Common myeloid progenitor, CD34-positive (primary cell): ENCODE measurements around the gene EHD3.

Experiments used
- CTCF ChIA-PET: fragments of 350-600 bp; sonication (Branson Sonifier 250); formaldehyde crosslinking; loops from one replicate; lab custom pipeline; 2021; ENCODE audit warnings: antibody characterized with exemption; lab: Charles Lee
- POLR2A ChIA-PET: fragments of 350-600 bp; sonication (Branson Sonifier 250); formaldehyde crosslinking; loops from one replicate; lab custom pipeline; 2021; ENCODE audit warnings: antibody characterized with exemption; lab: Charles Lee
- DNase-seq, 3 donors: peaks; one replicate each; pipeline versions ENCODE4 v3.0.0 to v3.0.0-alpha.2; 2013
- H3K27ac ChIP-seq, 2 experiments: 1 replicate in 1 of 2; 2 replicates in 1 of 2; pipeline ENCODE4 v1.7.0; 2013; ENCODE audit warnings: inconsistent platforms in 2 of 2, low read length in 2 of 2, mild to moderate bottlenecking in 2 of 2, low read depth in 1 of 2, moderate library complexity in 1 of 2; ENCODE audit not compliant: severe bottlenecking in 2 of 2, insufficient read depth in 1 of 2, poor library complexity in 1 of 2
- H3K27me3 ChIP-seq, 5 experiments: replicated peaks in 2 of 5; 1 replicate in 3 of 5; 2 replicates in 2 of 5; pipeline versions ENCODE4 v1.6.1 to v1.7.0; 2013; ENCODE audit warnings: low read length in 4 of 5, mild to moderate bottlenecking in 2 of 5, moderate library complexity in 2 of 5, inconsistent platforms in 1 of 5; ENCODE audit not compliant: insufficient read depth in 5 of 5, control insufficient read depth in 4 of 5
- H3K36me3 ChIP-seq, 4 experiments: 1 replicate in 2 of 4; 2 replicates in 2 of 4; pipeline versions ENCODE4 v1.6.1 to v1.7.0; 2013; ENCODE audit warnings: low read length in 3 of 4, control low read depth in 1 of 4, mild to moderate bottlenecking in 1 of 4; ENCODE audit not compliant: control insufficient read depth in 4 of 4, insufficient read depth in 4 of 4
- H3K4me1 ChIP-seq, 4 experiments: 1 replicate in 3 of 4; 2 replicates in 1 of 4; pipeline versions ENCODE4 v1.6.1 to v1.7.1; 2013; ENCODE audit warnings: low read length in 3 of 4, mild to moderate bottlenecking in 3 of 4, control low read depth in 1 of 4, inconsistent platforms in 1 of 4, moderate library complexity in 1 of 4; ENCODE audit not compliant: control insufficient read depth in 4 of 4, insufficient read depth in 4 of 4; ENCODE audit errors: control extremely low read depth in 1 of 4
- H3K4me3 ChIP-seq, 7 experiments: 1 replicate in 4 of 7; 2 replicates in 3 of 7; pipeline versions ENCODE4 v1.5.1 to v1.7.0; 2013; ENCODE audit warnings: mild to moderate bottlenecking in 7 of 7, low read length in 6 of 7, moderate library complexity in 6 of 7, inconsistent platforms in 2 of 7, low read depth in 2 of 7, control low read depth in 1 of 7; ENCODE audit not compliant: insufficient read depth in 4 of 7, control insufficient read depth in 1 of 7; ENCODE audit errors: extremely low read depth in 1 of 7
- H3K9me3 ChIP-seq, 5 experiments: 1 replicate in 4 of 5; 2 replicates in 1 of 5; pipeline versions ENCODE4 v1.6.1 to v1.7.1; 2013; ENCODE audit warnings: low read length in 4 of 5, mild to moderate bottlenecking in 2 of 5, inconsistent platforms in 1 of 5, low read depth in 1 of 5, moderate library complexity in 1 of 5; ENCODE audit not compliant: control insufficient read depth in 4 of 5, insufficient read depth in 2 of 5; ENCODE audit errors: control extremely low read depth in 1 of 5
- WGBS: methylation state at CpG from one replicate; pipeline ENCODE4 v1.1.5; 2013; ENCODE audit not compliant: insufficient coverage; 5-methylcytosine and 5-hydroxymethylcytosine counted together

The EHD3 gene

DNA sequence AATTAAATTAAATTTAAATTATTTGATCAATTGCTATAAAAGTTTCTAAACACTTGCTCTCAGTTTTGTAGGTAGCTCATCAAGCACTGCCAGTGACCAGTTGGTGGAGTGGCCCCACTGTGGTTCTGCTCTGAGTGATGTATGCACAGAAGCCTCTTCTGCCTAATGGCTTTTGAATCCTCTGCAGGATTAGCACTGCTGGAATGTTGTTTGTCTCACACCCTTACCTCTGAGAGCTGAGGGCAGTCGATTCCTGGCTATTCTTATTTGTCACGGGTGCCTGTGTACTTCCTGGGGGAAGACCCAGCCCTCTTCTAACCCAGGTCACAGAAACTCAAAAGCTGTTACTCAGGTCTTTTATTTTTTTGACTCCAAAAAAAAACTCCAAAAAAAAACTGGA lies 26.2 kb upstream of the EHD3 start:
- CTCF ChIA-PET: interaction anchor here (0.9 kb wide), 1 partner anchor 345 kb away, joined by 3 read pairs; no protein-coding TSS in a partner anchor
- H3K36me3 ChIP-seq: no peaks in the 10 kb centered on the region
- POLR2A ChIA-PET: no interaction called here
- DNase-seq: no peak
- H3K27ac ChIP-seq: no peak overlapping the region
- H3K4me1 ChIP-seq: no peaks in the 10 kb centered on the region
- H3K27me3 ChIP-seq: no peaks in the 10 kb centered on the region
- WGBS: 95% methylated on average over 2 of the region's 2 CpGs
- no peak overlapping the region for H3K4me3 ChIP-seq
- no peaks in the 10 kb centered on the region for H3K9me3 ChIP-seq

DNA sequence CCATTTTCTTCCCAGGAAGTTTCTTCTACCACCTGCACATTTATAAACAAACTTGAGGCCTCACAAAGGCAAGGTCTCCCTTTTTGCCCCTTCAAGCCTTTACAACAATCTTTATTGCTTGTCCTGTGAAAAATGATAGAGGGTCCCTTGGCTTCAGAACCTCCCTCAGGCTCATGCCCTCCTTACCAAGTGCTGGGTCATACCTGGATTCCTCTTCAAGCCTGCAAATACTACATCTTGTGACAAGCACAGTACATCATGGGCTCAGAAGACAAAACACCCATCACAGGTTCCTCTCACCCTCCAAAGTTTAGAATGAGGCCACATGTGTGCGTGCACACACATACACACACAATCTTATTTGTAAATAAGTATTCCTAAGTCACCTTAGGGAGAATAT lies 25.7 kb upstream of the EHD3 start:
- Histone ChIP-seq H3K27ac (no peak overlapping the region), H3K4me1 (no peaks in the 10 kb centered on the region), H3K27me3 (no peaks in the 10 kb centered on the region), H3K9me3 (no peaks in the 10 kb centered on the region), H3K4me3 (no peak overlapping the region), H3K36me3 (no peaks in the 10 kb centered on the region)
- no peak for DNase-seq
- ChIA-PET CTCF (interaction anchor here (0.9 kb wide), 1 partner anchor 345 kb away, joined by 3 read pairs; no protein-coding TSS in a partner anchor), POLR2A (no interaction called here)
- WGBS: no CpG with 5 or more reads among the region's 1 CpG

DNA sequence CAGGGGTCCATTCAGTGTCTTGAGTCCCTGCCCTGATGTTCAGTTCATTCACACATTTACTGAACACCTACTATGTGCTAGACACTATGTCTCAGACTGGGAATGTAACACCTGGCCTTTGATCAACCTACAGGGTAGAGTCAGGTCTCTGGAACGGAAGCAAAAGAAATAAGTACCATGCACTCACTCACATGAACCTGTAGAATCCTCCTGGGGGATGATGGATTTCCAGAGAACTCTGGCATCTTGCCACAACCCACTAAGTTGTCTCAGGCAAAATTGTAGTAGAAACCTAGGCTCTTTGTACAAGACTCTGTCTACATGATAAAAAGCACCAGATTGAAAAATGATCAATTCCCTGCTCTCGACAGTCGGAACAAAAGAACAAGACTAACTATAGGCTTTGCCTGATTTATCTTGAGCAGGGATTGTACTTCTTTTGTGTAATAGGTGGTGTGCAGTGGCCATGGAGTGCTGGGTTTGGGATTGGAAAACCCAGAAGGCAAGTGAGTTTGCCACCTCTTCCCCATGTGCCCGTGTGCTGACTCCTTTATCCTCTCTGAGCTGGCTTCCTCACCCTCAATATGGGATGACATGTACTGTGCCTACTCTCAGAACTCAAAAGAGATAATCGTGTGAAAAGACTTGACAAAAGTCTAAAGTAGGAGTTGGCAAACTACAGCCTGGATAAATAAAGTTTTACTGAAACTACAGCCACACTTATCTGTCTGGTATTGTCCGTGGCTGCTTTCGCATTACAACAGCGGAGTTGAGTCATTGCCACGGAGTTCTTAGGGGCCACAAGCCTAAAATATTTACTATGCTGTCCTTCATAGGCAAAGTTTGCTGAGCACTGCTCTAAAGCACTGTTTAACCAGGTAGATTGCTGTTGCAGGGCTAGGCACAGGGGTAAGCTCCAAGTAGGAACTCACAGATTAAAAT lies 21.0 kb upstream of the EHD3 start:
- CTCF ChIA-PET: no interaction called here
- Histone ChIP-seq H3K4me3 (no peak overlapping the region), H3K9me3 (no peaks in the 10 kb centered on the region), H3K27ac (no peak overlapping the region), H3K4me1 (peaks cover 10 to 41% (median 33%) of the 10 kb centered on the region in 4 experiments), H3K36me3 (no peaks in the 10 kb centered on the region), H3K27me3 (no peaks in the 10 kb centered on the region)
- POLR2A ChIA-PET: no interaction called here
- 84% methylated on average over 8 of the region's 9 CpGs for WGBS
- DNase-seq: no peak

DNA sequence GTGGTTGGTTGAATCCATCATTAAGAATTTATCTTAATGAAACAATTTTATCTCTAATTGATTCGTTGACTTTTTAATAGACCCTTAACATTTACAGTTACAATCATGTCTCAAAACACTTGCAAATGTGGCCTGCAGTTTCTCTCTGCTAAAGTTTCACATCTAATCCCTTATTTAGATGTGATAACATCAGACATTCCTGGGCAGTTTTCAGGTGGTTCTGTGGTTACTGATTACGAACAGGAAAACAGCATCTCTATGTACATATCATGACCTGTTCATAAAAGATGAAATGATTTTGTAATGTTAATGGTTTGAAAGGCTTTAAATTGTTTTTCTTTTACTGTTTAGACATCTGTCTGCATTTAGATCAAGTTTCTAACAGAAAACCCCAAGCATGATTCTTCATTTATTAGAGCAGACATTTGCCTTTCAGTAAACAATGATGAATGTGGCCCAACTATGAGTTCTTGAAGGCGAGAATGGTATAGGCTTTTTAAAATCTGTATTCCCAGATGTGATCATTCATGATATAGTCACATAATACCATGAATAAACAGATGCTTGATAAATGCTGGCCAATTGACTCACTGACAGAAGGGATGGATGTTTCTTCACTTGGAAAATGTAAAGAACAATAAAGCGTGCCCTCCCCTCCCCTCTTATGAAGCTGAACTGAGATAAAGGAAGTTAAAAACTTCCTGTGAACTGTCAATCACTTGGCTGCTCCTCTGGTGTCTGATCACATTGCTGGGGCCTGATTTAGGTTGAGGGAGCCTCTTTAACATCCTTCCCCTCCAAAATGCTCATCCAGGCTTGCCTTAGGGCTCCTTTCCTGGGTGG lies 20.1 kb upstream of the EHD3 start:
- ChIA-PET POLR2A (interaction anchor here (0.6 kb wide), 1 partner anchor 123 kb away, joined by 4 read pairs; no protein-coding TSS in a partner anchor), CTCF (no interaction called here)
- Histone ChIP-seq H3K4me1 (peaks cover 10 to 50% (median 40%) of the 10 kb centered on the region in 4 experiments), H3K27me3 (no peaks in the 10 kb centered on the region), H3K4me3 (no peak overlapping the region), H3K36me3 (no peaks in the 10 kb centered on the region), H3K27ac (no peak overlapping the region), H3K9me3 (no peaks in the 10 kb centered on the region)
- 67% methylated on average over 1 of the region's 4 CpGs for WGBS
- no peak for DNase-seq

DNA sequence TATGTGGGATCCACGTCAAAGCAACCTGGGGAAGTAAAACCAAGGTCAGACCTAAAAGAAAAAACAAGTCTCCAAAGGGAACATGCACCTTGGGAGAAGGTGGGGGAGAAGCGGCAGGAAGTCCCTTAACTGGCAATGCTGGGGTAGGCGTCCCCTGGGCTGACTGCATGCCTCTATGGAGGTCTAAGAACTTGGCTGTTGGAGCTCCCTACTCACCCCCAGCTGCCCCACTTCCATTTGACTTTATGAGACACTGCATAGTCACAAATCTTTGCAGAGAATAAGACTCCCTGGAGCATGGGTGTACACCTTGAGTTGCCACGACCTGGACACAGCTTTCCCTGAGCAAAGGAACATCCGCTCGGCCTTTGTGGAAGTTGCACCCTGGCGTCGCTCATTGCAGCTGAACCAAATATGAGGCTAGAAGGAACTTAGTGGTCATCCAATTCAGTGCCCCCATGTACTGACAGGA lies 19.5 kb upstream of the EHD3 start:
- Histone ChIP-seq H3K27ac (no peak overlapping the region), H3K4me1 (peaks cover 10 to 57% (median 46%) of the 10 kb centered on the region in 4 experiments), H3K36me3 (no peaks in the 10 kb centered on the region), H3K4me3 (no peak overlapping the region), H3K27me3 (no peaks in the 10 kb centered on the region), H3K9me3 (no peaks in the 10 kb centered on the region)
- no peak for DNase-seq
- ChIA-PET CTCF (no interaction called here), POLR2A (interaction anchor here (0.6 kb wide), 1 partner anchor 122 kb away, joined by 4 read pairs; no protein-coding TSS in a partner anchor)
- 96% methylated on average over 6 of the region's 8 CpGs for WGBS

DNA sequence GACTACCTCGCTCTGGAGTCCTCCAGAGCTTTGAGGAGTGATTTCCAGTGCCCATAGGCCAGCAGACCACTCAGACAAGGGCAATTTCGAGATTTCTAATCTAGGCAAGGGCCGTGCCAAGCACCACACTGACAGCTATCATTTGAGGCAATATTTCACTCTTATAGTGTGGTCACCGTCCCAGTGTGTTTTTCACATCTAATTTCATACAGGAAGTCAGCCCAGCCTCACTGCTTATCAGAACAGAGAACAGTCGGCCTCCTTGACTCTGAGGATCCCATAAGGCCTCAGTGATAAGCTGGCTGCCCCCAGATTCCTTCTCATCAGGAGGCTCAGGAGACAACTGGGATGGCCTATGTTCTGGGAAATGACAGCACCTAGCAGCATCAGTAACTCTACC lies 17.2 kb upstream of the EHD3 start:
- Histone ChIP-seq H3K27ac (no peak overlapping the region), H3K4me1 (peaks cover 27 to 79% (median 62%) of the 10 kb centered on the region in 4 experiments), H3K4me3 (no peak overlapping the region), H3K36me3 (no peaks in the 10 kb centered on the region), H3K27me3 (no peaks in the 10 kb centered on the region), H3K9me3 (no peaks in the 10 kb centered on the region)
- ChIA-PET POLR2A (no interaction called here), CTCF (no interaction called here)
- peak in 2 of 3 donors; percentile 62 to 72 for DNase-seq
- 28% methylated on average over 5 of the region's 5 CpGs for WGBS
